Gastrocnemius medialis (tissue), 4 donors: ENCODE data around the gene RAPH1. TPM values are rescaled to one million over a fixed set of nuclear protein-coding genes. Genes with fewer than 3 reads are reported as not detected.

Source experiments
- ATAC-seq, 2 donors: fragments of 150-250 bp; one replicate each; pipeline ENCODE4 v1.9.1; 2016
- DNase-seq, 2 donors: peaks; one replicate each; pipeline ENCODE4 v3.0.0-alpha.2; 2019
- H3K27ac ChIP-seq, 4 donors: fragments of 200-600 bp; sonication (generic); 1 replicate in 1 of 4; 2 replicates in 3 of 4; pipeline ENCODE4 v1.5.1; 2016 to 2018; ENCODE audit warnings: mild to moderate bottlenecking in 2 of 4, moderate library complexity in 1 of 4
- H3K27me3 ChIP-seq, 3 donors: fragments of 200-600 bp; sonication (generic) in 2 of 3; 1 replicate in 1 of 3; 2 replicates in 2 of 3; pipeline versions ENCODE4 v1.5.1 to v1.6.0; 2016 to 2019; ENCODE audit warnings: mild to moderate bottlenecking in 1 of 3, moderate library complexity in 1 of 3
- H3K36me3 ChIP-seq, 2 donors: fragments of 200-600 bp; sonication (generic) in 1 of 2; one replicate each; pipeline ENCODE4 v1.5.1; 2017 to 2018
- H3K4me1 ChIP-seq, 2 donors: fragments of 200-600 bp; sonication (generic) in 1 of 2; one replicate each; pipeline ENCODE4 v1.5.1; 2016 to 2017; ENCODE audit warnings: mild to moderate bottlenecking in 2 of 2
- H3K4me3 ChIP-seq, 4 donors: fragments of 200-600 bp; sonication (generic) in 3 of 4; 1 replicate in 1 of 4; 2 replicates in 3 of 4; pipeline ENCODE4 v1.5.1; 2016 to 2019; ENCODE audit warnings: mild to moderate bottlenecking in 2 of 4
- H3K9me3 ChIP-seq, 3 donors: fragments of 200-600 bp; sonication (generic) in 2 of 3; 1 replicate in 1 of 3; 2 replicates in 2 of 3; pipeline ENCODE4 v1.5.1; 2016 to 2019
- POLR2A ChIP-seq, 2 donors: fragments of 450-650 bp; IDR thresholded peaks; one replicate each; pipeline ENCODE4 v1.6.1; 2017; ENCODE audit warnings: antibody characterized with exemption in 2 of 2, mild to moderate bottlenecking in 2 of 2, moderate library complexity in 2 of 2
- in situ Hi-C, 4 donors: fragments of 200-750 bp; cut with MboI; loops; one replicate each; pipeline versions ENCODE4 v1.15.0 to v1.8.0; 2017; ENCODE audit warnings: low sequenced_read_pairs in 4 of 4
- intact Hi-C: fragments of 100-400 bp; cut with DNase I; formaldehyde crosslinking; loops from one replicate; pipeline ENCODE4 v1.15.1; 2023; ENCODE audit warnings: low total_unique reads
- total RNA-seq, 4 donors: library from RNA; depleted of rRNA; stranded (reverse); fragments of >200 nt; gene quantifications; one replicate each; pipeline versions ENCODE4 v1.1.0 to v1.2.3, GENCODE V29; 2016
- TF ChIP-seq, protein P1 (sequence below), 5 experiments: fragments of 450-650 bp in 3 of 5; fragments of 200-600 bp in 2 of 5; sonication (generic) in 2 of 5; IDR thresholded peaks in 4 of 5; conservative IDR thresholded peaks in 1 of 5; 1 replicate in 4 of 5; 2 replicates in 1 of 5; pipeline ENCODE4 v1.5.1; 2016 to 2019; ENCODE audit warnings: antibody characterized with exemption in 5 of 5, mild to moderate bottlenecking in 3 of 5, moderate library complexity in 3 of 5

RAPH1 gene
- total RNA-seq, 4 donors from 2014 or later = 17.6 to 29.7 (median 21.7) TPM

DNA sequence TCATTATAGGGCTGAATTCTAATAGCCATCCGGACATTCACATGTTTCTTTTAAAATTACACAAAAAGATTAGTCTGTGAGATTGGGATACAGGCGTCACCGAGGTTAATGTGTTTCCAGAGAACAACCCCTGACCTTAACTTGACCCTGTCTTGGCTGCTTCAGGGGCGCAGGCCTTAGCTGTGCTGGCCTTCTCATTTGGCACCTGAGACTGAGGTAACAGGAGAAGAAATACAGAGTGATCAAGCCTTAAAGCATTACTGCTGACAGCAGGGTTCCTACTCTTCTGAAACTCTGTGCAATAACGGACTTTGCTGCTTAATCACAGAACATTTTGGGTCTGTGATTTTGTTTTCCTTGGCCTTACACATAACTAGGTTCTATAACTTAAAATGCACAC is 92.6 kb downstream of the RAPH1 start:
- peaks cover 0 to 50% of the 10 kb centered on the region in 2 donors for H3K36me3 ChIP-seq
- peak overlapping the region in 2 of 4 donors; percentile 10 to 43 for H3K27ac ChIP-seq
- in situ Hi-C loops (no loop called here), intact Hi-C loops (no loop called here)
- DNase-seq (no peak), ATAC-seq (peak in 1 of 2 donors; percentile 83)
- TF ChIP-seq, protein P1, sequence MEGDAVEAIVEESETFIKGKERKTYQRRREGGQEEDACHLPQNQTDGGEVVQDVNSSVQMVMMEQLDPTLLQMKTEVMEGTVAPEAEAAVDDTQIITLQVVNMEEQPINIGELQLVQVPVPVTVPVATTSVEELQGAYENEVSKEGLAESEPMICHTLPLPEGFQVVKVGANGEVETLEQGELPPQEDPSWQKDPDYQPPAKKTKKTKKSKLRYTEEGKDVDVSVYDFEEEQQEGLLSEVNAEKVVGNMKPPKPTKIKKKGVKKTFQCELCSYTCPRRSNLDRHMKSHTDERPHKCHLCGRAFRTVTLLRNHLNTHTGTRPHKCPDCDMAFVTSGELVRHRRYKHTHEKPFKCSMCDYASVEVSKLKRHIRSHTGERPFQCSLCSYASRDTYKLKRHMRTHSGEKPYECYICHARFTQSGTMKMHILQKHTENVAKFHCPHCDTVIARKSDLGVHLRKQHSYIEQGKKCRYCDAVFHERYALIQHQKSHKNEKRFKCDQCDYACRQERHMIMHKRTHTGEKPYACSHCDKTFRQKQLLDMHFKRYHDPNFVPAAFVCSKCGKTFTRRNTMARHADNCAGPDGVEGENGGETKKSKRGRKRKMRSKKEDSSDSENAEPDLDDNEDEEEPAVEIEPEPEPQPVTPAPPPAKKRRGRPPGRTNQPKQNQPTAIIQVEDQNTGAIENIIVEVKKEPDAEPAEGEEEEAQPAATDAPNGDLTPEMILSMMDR (IDR thresholded peaks at IDR 0.05 in 4 of 5, conservative IDR thresholded peaks at IDR 0.05 in 1 of 5) = no peak
- TF ChIP-seq POLR2A (IDR thresholded peaks at IDR 0.05) = no peak
- no peaks in the 10 kb centered on the region for H3K9me3 ChIP-seq
- H3K4me3 ChIP-seq = no peak overlapping the region
- peaks cover 0 to 28% of the 10 kb centered on the region in 2 donors for H3K4me1 ChIP-seq
- no peaks in the 10 kb centered on the region for H3K27me3 ChIP-seq

DNA sequence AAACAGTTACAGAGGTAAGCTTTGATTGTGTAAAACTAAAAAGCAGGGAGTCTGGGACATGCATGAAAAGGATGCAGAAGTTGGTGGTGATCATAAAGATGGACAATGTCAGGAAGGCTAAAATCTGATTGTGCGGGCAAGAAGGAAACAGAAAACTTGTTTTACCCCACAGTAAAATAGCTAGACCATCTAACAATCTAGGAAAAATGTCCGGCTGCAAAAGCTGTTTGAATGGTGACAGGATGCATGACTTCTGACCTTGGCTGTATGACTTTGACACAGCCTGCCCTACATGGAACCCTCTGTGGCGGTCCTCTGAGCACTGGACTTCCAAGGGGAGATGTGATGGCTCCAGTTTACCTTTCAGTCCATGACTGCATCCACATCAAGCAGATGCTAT is 93.6 kb downstream of the RAPH1 start:
- peaks cover 0 to 28% of the 10 kb centered on the region in 2 donors for H3K4me1 ChIP-seq
- intact Hi-C loops = no loop called here
- H3K4me3 ChIP-seq = no peak overlapping the region
- H3K27ac ChIP-seq = no peak overlapping the region
- H3K27me3 ChIP-seq = no peaks in the 10 kb centered on the region
- peaks cover 0 to 40% of the 10 kb centered on the region in 2 donors for H3K36me3 ChIP-seq
- DNase-seq = no peak
- no peak for TF ChIP-seq POLR2A (IDR thresholded peaks at IDR 0.05)
- TF ChIP-seq, protein P1 (IDR thresholded peaks at IDR 0.05 in 4 of 5, conservative IDR thresholded peaks at IDR 0.05 in 1 of 5) = no peak
- in situ Hi-C loops = no loop called here
- no peak for ATAC-seq
- no peaks in the 10 kb centered on the region for H3K9me3 ChIP-seq

DNA sequence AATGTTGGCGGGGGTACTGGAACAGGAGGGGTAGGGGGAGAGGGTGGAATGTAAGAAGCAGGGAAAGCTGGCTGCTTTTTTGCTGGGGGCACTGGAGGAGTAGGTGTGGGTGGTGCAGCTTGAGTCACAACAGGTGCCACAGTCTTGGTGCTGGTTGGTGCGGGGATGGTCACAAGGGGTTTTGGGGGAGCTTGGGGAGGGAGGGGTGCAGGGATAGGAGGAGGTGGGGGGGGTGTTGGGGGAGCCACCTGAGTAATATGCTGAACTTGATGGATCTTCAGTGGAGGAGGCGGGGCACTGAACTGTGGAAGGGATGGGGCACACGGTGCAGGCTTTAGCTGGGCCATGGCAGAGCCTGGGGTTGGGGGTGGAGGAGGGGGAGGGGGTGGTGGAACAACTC is 94.4 kb downstream of the RAPH1 start:
- ATAC-seq (no peak), DNase-seq (no peak)
- no peak overlapping the region for H3K27ac ChIP-seq
- intact Hi-C loops = no loop called here
- H3K36me3 ChIP-seq = peaks cover 0 to 32% of the 10 kb centered on the region in 2 donors
- H3K27me3 ChIP-seq = no peaks in the 10 kb centered on the region
- H3K9me3 ChIP-seq = no peaks in the 10 kb centered on the region
- TF ChIP-seq POLR2A (IDR thresholded peaks at IDR 0.05) = no peak
- TF ChIP-seq, protein P1 (IDR thresholded peaks at IDR 0.05 in 4 of 5, conservative IDR thresholded peaks at IDR 0.05 in 1 of 5) = no peak
- no peak overlapping the region for H3K4me3 ChIP-seq
- in situ Hi-C loops = no loop called here
- peaks cover 0 to 28% of the 10 kb centered on the region in 2 donors for H3K4me1 ChIP-seq

DNA sequence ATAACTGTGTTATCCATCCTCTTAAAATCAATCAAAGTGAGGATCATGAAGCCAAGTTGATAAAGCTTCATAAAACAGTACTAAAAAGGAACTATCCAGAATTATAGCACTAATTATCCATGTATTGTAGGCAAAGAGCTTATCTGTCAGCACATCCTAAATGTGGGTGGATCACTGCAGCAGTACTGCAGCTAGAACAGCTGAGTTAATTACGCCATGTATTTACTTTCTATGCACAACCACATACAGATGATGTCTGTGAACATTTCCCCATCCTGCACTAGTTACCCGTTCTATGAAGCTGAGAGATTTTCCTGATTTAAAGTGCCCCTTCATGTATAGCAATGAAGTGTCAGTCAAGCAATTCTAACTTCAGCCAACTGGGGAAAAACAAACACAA is 96.6 kb downstream of the RAPH1 start:
- DNase-seq = no peak
- peaks cover 0 to 21% of the 10 kb centered on the region in 2 donors for H3K4me1 ChIP-seq
- in situ Hi-C loops = no loop called here
- H3K4me3 ChIP-seq = no peak overlapping the region
- no peak overlapping the region for H3K27ac ChIP-seq
- no peak for TF ChIP-seq POLR2A (IDR thresholded peaks at IDR 0.05)
- TF ChIP-seq, protein P1 (IDR thresholded peaks at IDR 0.05 in 4 of 5, conservative IDR thresholded peaks at IDR 0.05 in 1 of 5) = no peak
- intact Hi-C loops = no loop called here
- H3K27me3 ChIP-seq = no peaks in the 10 kb centered on the region
- no peak for ATAC-seq
- H3K36me3 ChIP-seq = peaks cover 0 to 18% of the 10 kb centered on the region in 2 donors
- H3K9me3 ChIP-seq = no peaks in the 10 kb centered on the region

DNA sequence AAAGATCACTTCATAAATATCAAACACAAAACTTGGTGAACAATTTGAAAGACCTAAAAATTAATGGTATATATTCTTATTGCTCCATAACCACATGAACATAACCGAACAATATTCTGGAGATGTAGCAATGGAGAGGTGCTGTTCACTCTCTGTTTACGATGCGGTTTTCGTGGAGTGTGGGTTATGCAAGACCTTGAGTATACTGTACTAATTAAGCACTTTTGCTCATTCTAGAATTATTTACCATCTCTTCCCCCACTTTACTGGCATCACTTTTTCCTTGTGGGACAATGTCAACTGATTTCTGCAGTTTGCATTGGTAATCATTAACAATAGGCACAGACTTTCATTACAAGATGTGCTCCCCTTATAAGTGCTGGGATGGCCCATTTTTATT is 97.6 kb downstream of the RAPH1 start:
- intact Hi-C loops = no loop called here
- DNase-seq = no peak

More for the DNA sequence above, 97.6 kb downstream of the RAPH1 start:
- Histone ChIP-seq H3K4me3 (no peak overlapping the region), H3K36me3 (peaks cover 0 to 10% of the 10 kb centered on the region in 2 donors), H3K27ac (no peak overlapping the region), H3K27me3 (no peaks in the 10 kb centered on the region), H3K4me1 (peaks cover 0 to 12% of the 10 kb centered on the region in 2 donors), H3K9me3 (no peaks in the 10 kb centered on the region)
- ATAC-seq = no peak
- TF ChIP-seq POLR2A (IDR thresholded peaks at IDR 0.05) = no peak
- TF ChIP-seq, protein P1 (IDR thresholded peaks at IDR 0.05 in 4 of 5, conservative IDR thresholded peaks at IDR 0.05 in 1 of 5) = no peak
- in situ Hi-C loops = no loop called here
